ENCODE data around the gene LGI4.
"Not testable (repeated sequence)": the region's sequence is repeated elsewhere in the genome, so short reads cannot be mapped to it uniquely, and the experiment has no call there.

LGI4 gene

GRCh38 chr19:35106898-35107541, 27.8 kb downstream of the LGI4 start:
- Histone ChIP-seq H3K4me3 (ENCODE audit: low read length in 2 of 2) (no peak overlapping the region), H3K4me1 (ENCODE audit: control insufficient read depth in 2 of 2, insufficient read depth in 2 of 2, low read length in 2 of 2) (peaks cover 4 to 8% of the 10 kb centered on the region in 2 donors), H3K9ac (ENCODE audit: low read depth in 1 of 2, low read length in 2 of 2) (no peak overlapping the region), H3K27ac (ENCODE audit: low read depth in 2 of 2, low read length in 2 of 2) (peak overlapping the region in 1 of 2 donors; percentile 11), H3K36me3 (ENCODE audit: control insufficient read depth in 2 of 2, insufficient read depth in 2 of 2, low read length in 2 of 2) (no peaks in the 10 kb centered on the region), H3K9me3 (ENCODE audit: control insufficient read depth in 2 of 2, low read length in 2 of 2) (no peaks in the 10 kb centered on the region), H3K27me3 (ENCODE audit: control insufficient read depth in 2 of 2, insufficient read depth in 2 of 2, low read length in 2 of 2) (no peaks in the 10 kb centered on the region)

DNA sequence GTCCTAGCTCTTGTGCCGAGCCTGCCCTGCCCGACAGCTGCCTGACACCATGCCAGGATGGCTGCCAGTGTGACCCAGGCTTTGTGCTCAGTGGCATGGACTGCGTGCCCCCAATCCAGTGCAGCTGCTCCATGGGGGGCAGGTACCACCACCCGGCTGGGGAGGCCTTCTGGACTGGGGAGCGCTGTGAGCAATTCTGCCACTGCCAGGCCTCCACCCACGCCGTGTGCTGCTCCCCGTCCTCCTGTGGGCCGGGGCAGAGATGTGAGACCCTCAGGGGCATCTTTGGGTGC, 28.6 kb downstream of the LGI4 start:
- Histone ChIP-seq H3K27me3 (ENCODE audit: control insufficient read depth in 2 of 2, insufficient read depth in 2 of 2, low read length in 2 of 2) (no peaks in the 10 kb centered on the region), H3K27ac (ENCODE audit: low read depth in 2 of 2, low read length in 2 of 2) (no peak overlapping the region), H3K4me3 (ENCODE audit: low read length in 2 of 2) (no peak overlapping the region), H3K36me3 (ENCODE audit: control insufficient read depth in 2 of 2, insufficient read depth in 2 of 2, low read length in 2 of 2) (no peaks in the 10 kb centered on the region), H3K9me3 (ENCODE audit: control insufficient read depth in 2 of 2, low read length in 2 of 2) (no peaks in the 10 kb centered on the region), H3K4me1 (ENCODE audit: control insufficient read depth in 2 of 2, insufficient read depth in 2 of 2, low read length in 2 of 2) (peaks cover 4 to 8% of the 10 kb centered on the region in 2 donors), H3K9ac (ENCODE audit: low read depth in 1 of 2, low read length in 2 of 2) (no peak overlapping the region)

- H3K9me3 ChIP-seq (ENCODE audit: control insufficient read depth in 2 of 2, low read length in 2 of 2): no peaks in the 10 kb centered on the region
- peaks cover 4 to 8% of the 10 kb centered on the region in 2 donors for H3K4me1 ChIP-seq (ENCODE audit: control insufficient read depth in 2 of 2, insufficient read depth in 2 of 2, low read length in 2 of 2)
- no peaks in the 10 kb centered on the region for H3K36me3 ChIP-seq (ENCODE audit: control insufficient read depth in 2 of 2, insufficient read depth in 2 of 2, low read length in 2 of 2)
- H3K27me3 ChIP-seq (ENCODE audit: control insufficient read depth in 2 of 2, insufficient read depth in 2 of 2, low read length in 2 of 2): no peaks in the 10 kb centered on the region
- H3K9ac ChIP-seq (ENCODE audit: low read depth in 1 of 2, low read length in 2 of 2): no peak overlapping the region
- H3K27ac ChIP-seq (ENCODE audit: low read depth in 2 of 2, low read length in 2 of 2): no peak overlapping the region
- no peak overlapping the region for H3K4me3 ChIP-seq (ENCODE audit: low read length in 2 of 2)
Measured at GRCh38 chr19:35105411-35106290, 29.2 kb downstream of the LGI4 start.

DNA sequence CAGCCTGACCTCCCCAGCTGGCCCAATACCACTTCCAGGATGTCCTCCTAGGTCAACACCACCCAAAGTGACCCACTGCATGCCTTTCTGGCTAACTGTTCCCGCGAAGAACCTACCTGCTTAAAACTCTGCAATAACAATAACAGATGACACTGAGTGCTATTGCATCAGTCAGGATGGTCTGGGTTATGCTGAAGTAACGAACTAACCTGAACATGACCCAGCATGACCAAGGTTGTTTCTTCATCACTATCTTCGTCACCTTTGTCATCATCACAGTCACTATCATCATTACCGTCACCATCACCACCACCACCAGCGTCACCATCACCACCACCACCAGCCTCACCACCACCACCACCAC, 29.8 kb downstream of the LGI4 start:
- H3K27ac ChIP-seq (ENCODE audit: low read depth in 2 of 2, low read length in 2 of 2): no peak overlapping the region
- no peaks in the 10 kb centered on the region for H3K9me3 ChIP-seq (ENCODE audit: control insufficient read depth in 2 of 2, low read length in 2 of 2)
- H3K27me3 ChIP-seq (ENCODE audit: control insufficient read depth in 2 of 2, insufficient read depth in 2 of 2, low read length in 2 of 2): no peaks in the 10 kb centered on the region
- peaks cover 4 to 8% of the 10 kb centered on the region in 2 donors for H3K4me1 ChIP-seq (ENCODE audit: control insufficient read depth in 2 of 2, insufficient read depth in 2 of 2, low read length in 2 of 2)
- no peaks in the 10 kb centered on the region for H3K36me3 ChIP-seq (ENCODE audit: control insufficient read depth in 2 of 2, insufficient read depth in 2 of 2, low read length in 2 of 2)
- H3K4me3 ChIP-seq (ENCODE audit: low read length in 2 of 2): no peak overlapping the region
- H3K9ac ChIP-seq (ENCODE audit: low read depth in 1 of 2, low read length in 2 of 2): no peak overlapping the region

- H3K27me3 ChIP-seq (ENCODE audit: control insufficient read depth in 2 of 2, insufficient read depth in 2 of 2, low read length in 2 of 2): no peaks in the 10 kb centered on the region
- H3K9ac ChIP-seq (ENCODE audit: low read depth in 1 of 2, low read length in 2 of 2): no peak overlapping the region
- no peak overlapping the region for H3K27ac ChIP-seq (ENCODE audit: low read depth in 2 of 2, low read length in 2 of 2)
- H3K9me3 ChIP-seq (ENCODE audit: control insufficient read depth in 2 of 2, low read length in 2 of 2): no peaks in the 10 kb centered on the region
- H3K36me3 ChIP-seq (ENCODE audit: control insufficient read depth in 2 of 2, insufficient read depth in 2 of 2, low read length in 2 of 2): no peaks in the 10 kb centered on the region
- peaks cover 4 to 5% of the 10 kb centered on the region in 2 donors for H3K4me1 ChIP-seq (ENCODE audit: control insufficient read depth in 2 of 2, insufficient read depth in 2 of 2, low read length in 2 of 2)
- H3K4me3 ChIP-seq (ENCODE audit: low read length in 2 of 2): no peak overlapping the region
Measured at GRCh38 chr19:35104361-35104760, 30.5 kb downstream of the LGI4 start.

GRCh38 chr19:35103614-35104013, 31.2 kb downstream of the LGI4 start:
- not testable (repeated sequence) for H3K36me3 ChIP-seq (ENCODE audit: control insufficient read depth in 2 of 2, insufficient read depth in 2 of 2, low read length in 2 of 2); H3K9ac ChIP-seq (ENCODE audit: low read depth in 1 of 2, low read length in 2 of 2); H3K27ac ChIP-seq (ENCODE audit: low read depth in 2 of 2, low read length in 2 of 2); H3K9me3 ChIP-seq (ENCODE audit: control insufficient read depth in 2 of 2, low read length in 2 of 2); H3K4me3 ChIP-seq (ENCODE audit: low read length in 2 of 2); H3K27me3 ChIP-seq (ENCODE audit: control insufficient read depth in 2 of 2, insufficient read depth in 2 of 2, low read length in 2 of 2); H3K4me1 ChIP-seq (ENCODE audit: control insufficient read depth in 2 of 2, insufficient read depth in 2 of 2, low read length in 2 of 2)

GRCh38 chr19:35101949-35102348, 32.9 kb downstream of the LGI4 start:
- H3K27me3 ChIP-seq (ENCODE audit: control insufficient read depth in 2 of 2, insufficient read depth in 2 of 2, low read length in 2 of 2); H3K4me3 ChIP-seq (ENCODE audit: low read length in 2 of 2); H3K9me3 ChIP-seq (ENCODE audit: control insufficient read depth in 2 of 2, low read length in 2 of 2); H3K9ac ChIP-seq (ENCODE audit: low read depth in 1 of 2, low read length in 2 of 2); H3K4me1 ChIP-seq (ENCODE audit: control insufficient read depth in 2 of 2, insufficient read depth in 2 of 2, low read length in 2 of 2); H3K36me3 ChIP-seq (ENCODE audit: control insufficient read depth in 2 of 2, insufficient read depth in 2 of 2, low read length in 2 of 2); H3K27ac ChIP-seq (ENCODE audit: low read depth in 2 of 2, low read length in 2 of 2): not testable (repeated sequence)

GRCh38 chr19:35100588-35101533, 34.0 kb downstream of the LGI4 start:
- H3K9me3 ChIP-seq (ENCODE audit: control insufficient read depth in 2 of 2, low read length in 2 of 2): no peaks in the 10 kb centered on the region
- no peaks in the 10 kb centered on the region for H3K36me3 ChIP-seq (ENCODE audit: control insufficient read depth in 2 of 2, insufficient read depth in 2 of 2, low read length in 2 of 2)
- H3K9ac ChIP-seq (ENCODE audit: low read depth in 1 of 2, low read length in 2 of 2): no peak overlapping the region
- no peaks in the 10 kb centered on the region for H3K27me3 ChIP-seq (ENCODE audit: control insufficient read depth in 2 of 2, insufficient read depth in 2 of 2, low read length in 2 of 2)
- H3K4me1 ChIP-seq (ENCODE audit: control insufficient read depth in 2 of 2, insufficient read depth in 2 of 2, low read length in 2 of 2): no peaks in the 10 kb centered on the region
- no peak overlapping the region for H3K27ac ChIP-seq (ENCODE audit: low read depth in 2 of 2, low read length in 2 of 2)
- no peak overlapping the region for H3K4me3 ChIP-seq (ENCODE audit: low read length in 2 of 2)

GRCh38 chr19:35099897-35100275, 35.0 kb downstream of the LGI4 start:
- Histone ChIP-seq H3K4me3 (ENCODE audit: low read length in 2 of 2) (no peak overlapping the region), H3K9ac (ENCODE audit: low read depth in 1 of 2, low read length in 2 of 2) (no peak overlapping the region), H3K9me3 (ENCODE audit: control insufficient read depth in 2 of 2, low read length in 2 of 2) (no peaks in the 10 kb centered on the region), H3K27me3 (ENCODE audit: control insufficient read depth in 2 of 2, insufficient read depth in 2 of 2, low read length in 2 of 2) (no peaks in the 10 kb centered on the region), H3K27ac (ENCODE audit: low read depth in 2 of 2, low read length in 2 of 2) (no peak overlapping the region), H3K36me3 (ENCODE audit: control insufficient read depth in 2 of 2, insufficient read depth in 2 of 2, low read length in 2 of 2) (no peaks in the 10 kb centered on the region), H3K4me1 (ENCODE audit: control insufficient read depth in 2 of 2, insufficient read depth in 2 of 2, low read length in 2 of 2) (no peaks in the 10 kb centered on the region)

All from mucosa of rectum (tissue), 2 donors.